ENCODE measurements around the gene EGFLAM.

The EGFLAM gene

DNA sequence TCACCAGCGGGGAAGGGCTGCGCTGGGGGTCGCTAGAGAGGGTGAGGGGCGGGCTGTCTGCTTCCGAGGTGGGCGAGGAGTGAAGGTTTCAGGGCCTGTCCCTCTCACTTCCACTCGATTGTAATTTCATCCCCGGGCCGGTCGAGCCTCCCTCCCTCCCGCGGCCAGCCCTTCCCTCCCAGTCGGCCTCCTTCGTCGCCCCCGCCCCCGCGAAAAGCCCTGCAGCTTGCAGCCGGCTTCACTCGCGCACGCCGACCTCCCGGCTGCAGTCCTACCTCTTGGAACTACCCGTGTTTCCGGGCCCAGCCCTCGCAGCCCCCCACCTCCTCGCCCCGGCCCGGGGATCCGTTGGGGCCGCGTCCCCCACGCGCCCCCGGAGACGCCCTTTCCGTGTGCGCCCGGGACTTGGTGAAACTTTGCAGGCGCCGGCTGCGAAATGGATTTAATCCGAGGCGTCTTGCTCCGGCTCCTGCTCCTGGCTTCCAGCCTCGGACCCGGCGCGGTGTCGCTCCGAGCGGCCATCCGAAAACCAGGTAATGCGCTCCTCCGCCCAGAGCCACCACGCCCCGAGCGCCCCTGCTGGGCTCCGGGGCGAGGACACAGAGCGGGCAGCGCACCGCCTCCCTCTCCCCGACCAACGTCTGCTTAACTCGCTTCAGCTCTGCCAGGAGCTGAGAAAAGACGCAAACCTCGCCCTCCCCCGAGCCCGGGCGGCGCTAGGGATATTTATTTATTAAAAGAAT is at the start of gene EGFLAM:
Gene EGFLAM (plus strand): TSS at position 241 of the 743 bp plus-strand sequence. CDS start 196 bp downstream, at position 437.
- H3K36me3 ChIP-seq (ENCODE audit: insufficient read depth, low read length) = no peaks in the 10 kb centered on the region
- H3F3A ChIP-seq (ENCODE audit: insufficient read depth, low read length) = no peaks in the 10 kb centered on the region
- no peak within 1 kb of the TSS for H3K9ac ChIP-seq (ENCODE audit: low read length)
- H3K27ac ChIP-seq (ENCODE audit: low read depth, low read length, poor library complexity, severe bottlenecking) = no peak within 1 kb of the TSS
- TF ChIP-seq EZH2 (IDR thresholded peaks at IDR 0.05; ENCODE audit: borderline replicate concordance, low read length) = no peak
- TF ChIP-seq, protein P1, sequence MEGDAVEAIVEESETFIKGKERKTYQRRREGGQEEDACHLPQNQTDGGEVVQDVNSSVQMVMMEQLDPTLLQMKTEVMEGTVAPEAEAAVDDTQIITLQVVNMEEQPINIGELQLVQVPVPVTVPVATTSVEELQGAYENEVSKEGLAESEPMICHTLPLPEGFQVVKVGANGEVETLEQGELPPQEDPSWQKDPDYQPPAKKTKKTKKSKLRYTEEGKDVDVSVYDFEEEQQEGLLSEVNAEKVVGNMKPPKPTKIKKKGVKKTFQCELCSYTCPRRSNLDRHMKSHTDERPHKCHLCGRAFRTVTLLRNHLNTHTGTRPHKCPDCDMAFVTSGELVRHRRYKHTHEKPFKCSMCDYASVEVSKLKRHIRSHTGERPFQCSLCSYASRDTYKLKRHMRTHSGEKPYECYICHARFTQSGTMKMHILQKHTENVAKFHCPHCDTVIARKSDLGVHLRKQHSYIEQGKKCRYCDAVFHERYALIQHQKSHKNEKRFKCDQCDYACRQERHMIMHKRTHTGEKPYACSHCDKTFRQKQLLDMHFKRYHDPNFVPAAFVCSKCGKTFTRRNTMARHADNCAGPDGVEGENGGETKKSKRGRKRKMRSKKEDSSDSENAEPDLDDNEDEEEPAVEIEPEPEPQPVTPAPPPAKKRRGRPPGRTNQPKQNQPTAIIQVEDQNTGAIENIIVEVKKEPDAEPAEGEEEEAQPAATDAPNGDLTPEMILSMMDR (IDR thresholded peaks at IDR 0.05; ENCODE audit: low read length) = no peak
- no peak within 1 kb of the TSS for H2AFZ ChIP-seq (ENCODE audit: low read length)
- H3K27me3 ChIP-seq (ENCODE audit: insufficient read depth, low read length) = no peaks in the 10 kb centered on the region
- no peaks in the 10 kb centered on the region for H3K4me1 ChIP-seq (ENCODE audit: insufficient read depth, low read length, severe bottlenecking)
- H3K9me3 ChIP-seq (ENCODE audit: low read length) = no peaks in the 10 kb centered on the region
- H4K20me1 ChIP-seq (ENCODE audit: insufficient read depth, low read length) = no peaks in the 10 kb centered on the region
- H3K79me2 ChIP-seq (ENCODE audit: insufficient read depth, low read length) = no peaks in the 10 kb centered on the region
- no peaks in the 10 kb centered on the region for H3K9me2 ChIP-seq (ENCODE audit: low read depth, low read length)
- no peak within 1 kb of the TSS for H3K4me3 ChIP-seq (ENCODE audit: low read depth, low read length, poor library complexity, severe bottlenecking)
- no peak within 1 kb of the TSS for H3K4me2 ChIP-seq (ENCODE audit: low read length)

DNA sequence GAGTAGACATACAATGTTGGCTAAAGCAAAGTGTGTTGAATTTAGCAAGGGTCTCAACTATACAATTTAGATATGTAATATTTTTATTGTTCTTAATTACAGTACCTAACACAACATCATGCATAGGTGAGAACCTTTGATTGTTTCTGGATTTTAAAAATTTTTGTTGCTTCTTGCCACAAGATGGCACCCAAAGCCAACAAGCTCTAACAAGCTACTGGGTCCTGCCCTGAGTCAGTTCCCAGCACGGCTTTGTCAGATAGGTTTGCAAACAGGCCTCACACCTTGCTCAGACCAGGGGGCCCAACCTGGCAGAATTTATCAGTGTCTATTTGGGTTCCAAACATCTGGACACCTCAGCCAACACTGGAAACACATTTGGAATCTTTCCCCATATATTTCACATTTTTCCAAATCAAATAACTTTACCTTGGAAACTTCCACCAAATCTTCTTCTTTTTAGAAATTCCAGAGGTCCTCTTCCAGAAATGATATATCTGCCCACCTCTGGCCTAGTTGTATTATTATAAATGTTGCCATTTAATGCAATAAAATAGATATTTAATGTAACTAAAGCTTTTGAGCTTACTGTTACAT is 49.5 kb upstream of the EGFLAM start:
- no peaks in the 10 kb centered on the region for H3K36me3 ChIP-seq (ENCODE audit: insufficient read depth, low read length)
- no peak for TF ChIP-seq EZH2 (IDR thresholded peaks at IDR 0.05; ENCODE audit: borderline replicate concordance, low read length)
- TF ChIP-seq, protein P1 (IDR thresholded peaks at IDR 0.05; ENCODE audit: low read length) = peak; percentile 50

DNA sequence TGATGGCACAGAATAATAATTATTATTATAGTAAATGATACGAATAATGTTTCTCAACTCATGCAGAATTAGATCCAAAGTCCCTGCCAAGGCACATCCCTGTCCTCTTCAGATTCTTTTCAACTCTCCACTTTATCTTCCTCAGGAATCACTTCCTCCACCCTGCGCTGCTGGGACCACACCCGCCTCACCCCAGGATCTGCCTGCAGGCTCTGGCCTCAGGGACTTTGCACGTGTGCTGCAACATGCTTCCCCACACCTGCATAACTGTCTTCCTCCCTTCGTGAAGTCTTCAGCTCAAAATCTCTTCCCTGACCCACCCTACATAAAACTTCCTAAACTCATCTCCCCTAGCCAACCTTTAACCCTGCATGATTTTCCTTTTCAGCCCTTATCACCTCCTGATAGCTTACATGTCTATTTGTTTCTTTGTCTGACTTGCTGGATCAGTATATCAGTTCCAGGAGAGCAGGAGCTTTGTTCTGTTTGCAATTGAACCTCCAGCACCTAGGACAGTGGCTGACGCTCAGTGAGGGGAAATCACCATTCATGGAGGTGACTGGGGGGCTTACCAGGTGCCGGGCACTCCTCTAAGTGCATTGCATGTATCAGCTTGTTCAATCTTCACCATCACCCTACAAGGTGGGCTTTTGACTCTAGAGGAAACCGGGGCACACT is 47.5 kb upstream of the EGFLAM start:
- Histone ChIP-seq H3K27me3 (ENCODE audit: insufficient read depth, low read length) (no peaks in the 10 kb centered on the region), H3F3A (ENCODE audit: insufficient read depth, low read length) (no peaks in the 10 kb centered on the region), H3K4me1 (ENCODE audit: insufficient read depth, low read length, severe bottlenecking) (no peaks in the 10 kb centered on the region), H3K4me3 (ENCODE audit: low read depth, low read length, poor library complexity, severe bottlenecking) (no peak overlapping the region), H3K9ac (ENCODE audit: low read length) (no peak overlapping the region), H3K36me3 (ENCODE audit: insufficient read depth, low read length) (no peaks in the 10 kb centered on the region), H3K9me3 (ENCODE audit: low read length) (no peaks in the 10 kb centered on the region), H2AFZ (ENCODE audit: low read length) (no peak overlapping the region), H3K4me2 (ENCODE audit: low read length) (no peak overlapping the region), H3K27ac (ENCODE audit: low read depth, low read length, poor library complexity, severe bottlenecking) (no peak overlapping the region), H3K79me2 (ENCODE audit: insufficient read depth, low read length) (no peaks in the 10 kb centered on the region), H3K9me2 (ENCODE audit: low read depth, low read length) (no peaks in the 10 kb centered on the region), H4K20me1 (ENCODE audit: insufficient read depth, low read length) (no peaks in the 10 kb centered on the region)
- TF ChIP-seq EZH2 (IDR thresholded peaks at IDR 0.05; ENCODE audit: borderline replicate concordance, low read length) = no peak
- TF ChIP-seq, protein P1 (IDR thresholded peaks at IDR 0.05; ENCODE audit: low read length) = no peak

More for the DNA sequence above, 49.5 kb upstream of the EGFLAM start:
- Histone ChIP-seq H3K4me3 (ENCODE audit: low read depth, low read length, poor library complexity, severe bottlenecking) (no peak overlapping the region), H3K79me2 (ENCODE audit: insufficient read depth, low read length) (no peaks in the 10 kb centered on the region), H3F3A (ENCODE audit: insufficient read depth, low read length) (no peaks in the 10 kb centered on the region), H3K4me2 (ENCODE audit: low read length) (no peak overlapping the region), H3K9ac (ENCODE audit: low read length) (no peak overlapping the region), H3K27me3 (ENCODE audit: insufficient read depth, low read length) (no peaks in the 10 kb centered on the region), H3K27ac (ENCODE audit: low read depth, low read length, poor library complexity, severe bottlenecking) (no peak overlapping the region), H3K4me1 (ENCODE audit: insufficient read depth, low read length, severe bottlenecking) (no peaks in the 10 kb centered on the region), H4K20me1 (ENCODE audit: insufficient read depth, low read length) (no peaks in the 10 kb centered on the region), H2AFZ (ENCODE audit: low read length) (no peak overlapping the region), H3K9me2 (ENCODE audit: low read depth, low read length) (no peaks in the 10 kb centered on the region), H3K9me3 (ENCODE audit: low read length) (no peaks in the 10 kb centered on the region)

Data from OCI-LY1 (cell line).